SK-N-MC (cell line): ENCODE measurements around the gene PDP2.

Source experiments
- EZH2 ChIP-seq: fragments of 200-600 bp; sonication (generic); IDR thresholded peaks from one replicate; pipeline ENCODE4 v1.6.1; 2017; ENCODE audit warnings: antibody characterized with exemption
- POLR2AphosphoS5 ChIP-seq: IDR thresholded peaks from 2 replicates; pipeline ENCODE4 v1.6.1; 2012; ENCODE audit warnings: mild to moderate bottlenecking, low read depth, low read length, borderline replicate concordance

- TF ChIP-seq EZH2 (no peak), POLR2AphosphoS5 (no peak)
Measured at GRCh38 chr16:66923247-66923731, 43.0 kb downstream of the PDP2 start.
